Astrocyte (in vitro differentiated cells and primary cell): Measurements from ENCODE around the gene SAMD4B.

ENCODE experiments used
- EZH2 ChIP-seq: IDR thresholded peaks from 2 replicates; pipeline ENCODE4 v1.6.1; 2012; ENCODE audit warnings: mild to moderate bottlenecking, low read length, inconsistent platforms; ENCODE audit not compliant: insufficient read depth
- TF ChIP-seq, protein P1 (sequence below): IDR thresholded peaks from 2 replicates; pipeline ENCODE4 v1.5.1; 2011; ENCODE audit warnings: low read depth, mild to moderate bottlenecking, inconsistent platforms, low read length, moderate library complexity; ENCODE audit not compliant: insufficient read depth

GRCh38 chr19:39407660-39408391, 65.6 kb downstream of the SAMD4B start:
- TF ChIP-seq, protein P1, sequence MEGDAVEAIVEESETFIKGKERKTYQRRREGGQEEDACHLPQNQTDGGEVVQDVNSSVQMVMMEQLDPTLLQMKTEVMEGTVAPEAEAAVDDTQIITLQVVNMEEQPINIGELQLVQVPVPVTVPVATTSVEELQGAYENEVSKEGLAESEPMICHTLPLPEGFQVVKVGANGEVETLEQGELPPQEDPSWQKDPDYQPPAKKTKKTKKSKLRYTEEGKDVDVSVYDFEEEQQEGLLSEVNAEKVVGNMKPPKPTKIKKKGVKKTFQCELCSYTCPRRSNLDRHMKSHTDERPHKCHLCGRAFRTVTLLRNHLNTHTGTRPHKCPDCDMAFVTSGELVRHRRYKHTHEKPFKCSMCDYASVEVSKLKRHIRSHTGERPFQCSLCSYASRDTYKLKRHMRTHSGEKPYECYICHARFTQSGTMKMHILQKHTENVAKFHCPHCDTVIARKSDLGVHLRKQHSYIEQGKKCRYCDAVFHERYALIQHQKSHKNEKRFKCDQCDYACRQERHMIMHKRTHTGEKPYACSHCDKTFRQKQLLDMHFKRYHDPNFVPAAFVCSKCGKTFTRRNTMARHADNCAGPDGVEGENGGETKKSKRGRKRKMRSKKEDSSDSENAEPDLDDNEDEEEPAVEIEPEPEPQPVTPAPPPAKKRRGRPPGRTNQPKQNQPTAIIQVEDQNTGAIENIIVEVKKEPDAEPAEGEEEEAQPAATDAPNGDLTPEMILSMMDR, result no peak
- no peak for TF ChIP-seq EZH2
